HG03571 (cell line): ENCODE results near the gene CEP170B.
"Not testable (repeated sequence)": the region's sequence is repeated elsewhere in the genome, so short reads cannot be mapped to it uniquely, and the experiment has no call there.

ENCODE experiments used
- ATAC-seq: cut with Tn5 transposase; IDR thresholded peaks from one replicate; pipeline ENCODE4 v1.9.1; 2021; ENCODE audit not compliant: unreplicated experiment

Gene CEP170B

DNA sequence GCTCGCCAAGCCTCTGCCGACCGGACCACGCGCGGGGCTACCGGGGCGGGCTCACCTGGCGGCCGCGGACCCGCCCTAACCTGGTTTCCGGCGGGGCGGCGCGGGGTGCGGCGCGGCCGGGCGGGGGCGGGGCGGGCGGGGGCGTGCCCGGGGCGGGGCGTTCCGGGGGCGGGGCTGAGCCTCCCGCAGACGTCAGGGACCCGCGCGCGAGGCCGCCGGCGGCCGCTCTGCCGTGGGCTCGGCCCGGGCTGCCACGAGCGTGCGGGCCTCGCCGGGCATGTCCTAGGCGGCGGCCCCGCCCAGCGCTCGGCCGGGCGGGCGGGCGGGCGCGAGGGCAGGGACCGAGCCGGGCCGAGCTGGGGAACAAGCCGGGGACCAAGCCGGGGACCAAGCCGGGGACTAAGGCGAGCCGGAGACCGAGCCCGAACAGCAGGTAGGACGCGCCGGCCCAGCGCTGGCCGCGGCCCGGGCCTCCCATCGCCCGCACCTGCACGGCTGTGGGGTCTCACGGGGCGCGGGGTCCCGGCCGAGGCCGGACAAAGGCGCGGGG lies at the start of gene CEP170B:
CEP170B (plus strand) TSS at position 188 of the 550 bp plus-strand sequence. CDS start 3,183 bp downstream, outside the sequence.
- no peak for ATAC-seq

DNA sequence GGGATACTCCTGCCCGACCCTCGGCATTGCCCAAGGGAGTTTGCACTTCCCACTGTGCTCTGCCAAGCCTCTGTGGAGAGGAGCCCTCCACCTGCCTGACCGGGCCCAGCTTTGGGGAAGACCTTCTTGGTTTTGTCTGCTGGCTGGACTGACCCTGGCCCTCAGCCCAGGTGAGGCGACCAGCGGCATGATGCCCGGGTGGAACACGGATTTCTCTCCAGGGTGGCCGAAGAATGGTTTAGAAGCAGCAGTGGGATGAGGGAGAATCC lies 48.5 kb upstream of the CEP170B start:
- no peak for ATAC-seq

DNA sequence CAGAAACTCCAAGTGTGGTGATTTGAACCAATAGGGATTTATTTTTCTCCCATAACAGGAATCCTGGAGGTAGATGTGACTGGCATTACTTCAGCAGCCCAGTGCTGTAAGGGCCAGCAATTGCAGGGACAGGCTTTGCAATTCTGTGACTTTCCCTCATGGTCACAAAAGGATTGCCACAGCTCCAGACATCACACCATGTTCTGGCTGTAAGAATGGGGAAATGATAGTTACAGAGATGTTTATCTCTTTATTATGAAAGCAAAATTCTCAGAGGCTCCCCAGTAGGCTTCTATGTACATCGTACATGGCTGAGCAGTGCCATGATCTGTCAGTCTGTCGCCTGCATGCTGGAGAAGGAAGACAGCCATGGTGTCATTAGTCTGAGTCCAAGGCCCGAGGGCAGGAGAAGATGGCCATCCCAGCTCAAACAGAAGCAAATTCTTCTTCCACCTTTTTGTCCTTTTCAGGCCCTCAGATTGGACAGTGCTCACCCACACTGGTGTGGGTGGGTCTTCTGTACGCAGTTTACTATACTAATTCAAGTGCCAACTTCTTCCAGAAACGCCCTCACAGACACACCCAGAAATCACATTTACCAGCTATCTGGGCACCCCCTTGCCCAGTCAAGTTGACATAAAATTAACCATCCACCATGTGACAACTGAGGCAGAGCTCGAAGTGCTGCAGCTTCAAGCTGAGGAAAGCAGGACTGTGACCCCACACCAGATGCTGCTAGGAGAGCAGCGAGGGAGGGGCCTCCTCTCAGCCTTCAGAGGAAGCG lies 46.9 kb upstream of the CEP170B start:
- ATAC-seq: no peak

DNA sequence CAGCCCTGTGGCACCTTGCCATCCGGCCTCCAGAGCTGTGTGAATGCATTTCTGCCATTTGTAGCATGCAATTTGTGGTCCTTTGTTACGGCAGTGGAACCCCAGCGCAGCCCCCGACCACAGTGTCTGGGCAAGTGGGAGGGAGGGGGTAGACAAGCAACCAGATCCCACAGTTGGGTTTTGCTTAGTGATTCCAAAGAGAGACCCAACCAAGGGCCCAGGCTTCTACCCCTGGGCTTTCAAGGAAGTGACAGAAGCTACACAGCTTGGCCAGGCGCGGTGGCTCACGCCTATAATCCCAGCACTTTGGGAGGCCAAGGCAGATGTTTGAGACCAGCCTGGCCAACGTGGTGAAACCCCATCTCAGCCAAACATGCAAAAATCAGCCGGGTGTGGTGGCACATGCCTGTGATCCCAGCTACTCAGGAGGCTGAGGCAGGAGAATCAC lies 46.3 kb upstream of the CEP170B start:
- no peak for ATAC-seq

DNA sequence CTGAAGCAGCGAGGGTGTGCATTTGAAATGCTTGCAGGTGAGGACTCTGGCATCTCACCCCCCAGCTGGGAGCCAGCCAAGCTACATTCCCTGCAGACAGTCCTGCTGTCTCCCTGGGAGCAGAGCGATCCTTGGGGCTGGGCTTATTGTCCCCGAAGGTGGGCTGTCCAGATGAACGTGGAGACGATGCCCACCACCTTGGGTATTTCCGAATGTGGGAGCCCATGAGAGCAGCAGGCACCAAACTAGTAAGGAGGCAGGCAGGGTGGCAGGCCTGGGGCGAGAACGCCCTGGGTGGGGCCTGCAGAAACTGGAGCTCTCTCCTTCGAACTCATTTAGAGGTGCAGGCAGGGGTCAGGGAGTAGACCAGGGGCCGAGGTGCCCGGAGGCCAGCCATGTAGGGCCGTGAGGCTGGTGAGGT lies 45.7 kb upstream of the CEP170B start:
- no peak for ATAC-seq

DNA sequence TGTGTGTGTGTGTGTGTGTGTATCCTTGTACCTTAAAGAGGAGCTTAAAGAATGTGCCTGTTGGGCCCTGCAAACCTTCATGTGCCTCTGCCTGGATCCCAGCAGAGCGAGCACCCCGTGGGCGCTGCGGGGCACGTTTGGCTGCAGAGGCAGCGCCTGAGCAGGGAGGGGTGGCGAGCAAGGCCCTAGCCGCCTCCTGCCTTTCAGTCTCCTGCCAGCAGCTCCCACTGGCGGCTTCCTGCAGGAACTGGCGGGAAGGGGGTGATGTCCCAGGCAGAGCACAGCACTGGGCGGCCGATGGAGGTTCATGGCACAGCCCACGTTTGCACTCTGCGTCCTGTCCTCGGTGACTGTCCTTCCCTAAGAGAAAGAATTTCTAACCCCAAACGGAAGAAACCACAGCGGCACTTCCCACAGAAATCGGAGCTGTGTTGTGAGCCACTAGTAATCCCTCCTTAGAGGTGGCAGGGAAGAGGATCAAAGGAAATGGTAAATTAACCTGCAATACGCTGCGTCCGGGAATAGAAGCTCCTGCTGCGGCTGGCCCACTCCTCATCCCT lies 44.3 kb upstream of the CEP170B start:
- no peak for ATAC-seq

DNA sequence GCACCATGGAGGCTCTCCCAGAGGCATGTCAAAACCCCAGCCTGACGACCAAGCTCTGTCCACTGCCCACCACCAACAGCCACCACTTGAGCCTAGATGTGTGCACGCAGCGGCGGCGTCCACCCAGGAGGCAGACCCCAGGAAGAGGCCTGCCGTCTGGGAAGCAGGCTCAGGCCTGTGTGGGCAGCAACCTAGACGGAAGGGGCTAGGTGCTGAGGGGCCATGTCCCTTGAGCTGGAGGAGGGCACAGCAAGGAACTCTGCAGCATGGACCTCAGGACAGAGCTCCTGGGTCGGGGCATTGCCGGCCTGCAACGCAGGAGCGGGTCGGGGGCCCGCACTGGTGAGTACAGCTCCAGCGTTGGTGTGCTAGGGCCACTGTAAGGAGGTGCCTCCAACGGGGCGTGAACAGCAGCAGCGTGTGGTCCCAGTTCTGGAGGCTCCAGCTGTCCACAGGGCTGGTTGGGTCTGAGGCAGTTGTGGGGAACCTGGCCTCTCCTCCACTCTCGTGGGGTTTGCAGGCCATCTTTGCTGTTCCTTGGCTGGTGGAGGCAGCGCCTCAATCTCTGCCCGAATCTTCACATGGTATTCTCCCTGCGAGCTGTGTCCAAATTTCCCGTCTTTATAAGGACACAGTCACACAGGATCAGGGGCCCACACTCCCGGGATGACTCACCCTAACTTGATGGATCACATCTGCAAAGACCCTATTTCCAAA lies 43.7 kb upstream of the CEP170B start:
- ATAC-seq: no peak

DNA sequence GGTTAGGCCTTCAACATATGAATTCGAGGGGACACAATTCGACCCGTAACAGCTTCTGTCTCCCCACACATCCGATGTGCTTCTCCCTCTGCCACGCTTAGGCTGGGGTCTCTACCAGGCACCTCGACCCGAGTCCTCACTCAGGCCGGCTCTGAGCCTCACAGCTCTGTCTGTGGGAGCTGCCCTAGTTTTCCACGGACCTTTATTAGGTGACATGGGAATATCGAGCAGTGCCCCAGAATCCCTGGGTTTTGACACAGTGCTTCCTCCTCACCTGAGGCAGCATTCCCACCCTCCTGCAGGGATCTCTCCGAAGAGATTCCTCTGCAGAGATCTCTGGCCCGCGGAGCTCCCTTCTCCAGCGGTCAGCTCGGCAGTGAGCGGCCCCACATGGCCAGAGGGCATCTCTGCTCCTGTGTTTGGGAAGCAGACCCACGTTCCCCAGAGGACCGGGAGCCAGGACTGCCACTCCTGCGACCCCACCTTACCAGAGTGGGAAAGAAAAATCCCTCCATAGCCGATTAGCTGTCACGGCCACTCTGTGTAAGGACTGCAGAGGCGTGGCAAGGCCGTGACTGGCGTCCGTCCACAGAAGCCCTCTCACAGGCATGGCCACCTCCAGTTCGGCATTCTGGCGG lies 43.0 kb upstream of the CEP170B start:
- ATAC-seq: no peak

DNA sequence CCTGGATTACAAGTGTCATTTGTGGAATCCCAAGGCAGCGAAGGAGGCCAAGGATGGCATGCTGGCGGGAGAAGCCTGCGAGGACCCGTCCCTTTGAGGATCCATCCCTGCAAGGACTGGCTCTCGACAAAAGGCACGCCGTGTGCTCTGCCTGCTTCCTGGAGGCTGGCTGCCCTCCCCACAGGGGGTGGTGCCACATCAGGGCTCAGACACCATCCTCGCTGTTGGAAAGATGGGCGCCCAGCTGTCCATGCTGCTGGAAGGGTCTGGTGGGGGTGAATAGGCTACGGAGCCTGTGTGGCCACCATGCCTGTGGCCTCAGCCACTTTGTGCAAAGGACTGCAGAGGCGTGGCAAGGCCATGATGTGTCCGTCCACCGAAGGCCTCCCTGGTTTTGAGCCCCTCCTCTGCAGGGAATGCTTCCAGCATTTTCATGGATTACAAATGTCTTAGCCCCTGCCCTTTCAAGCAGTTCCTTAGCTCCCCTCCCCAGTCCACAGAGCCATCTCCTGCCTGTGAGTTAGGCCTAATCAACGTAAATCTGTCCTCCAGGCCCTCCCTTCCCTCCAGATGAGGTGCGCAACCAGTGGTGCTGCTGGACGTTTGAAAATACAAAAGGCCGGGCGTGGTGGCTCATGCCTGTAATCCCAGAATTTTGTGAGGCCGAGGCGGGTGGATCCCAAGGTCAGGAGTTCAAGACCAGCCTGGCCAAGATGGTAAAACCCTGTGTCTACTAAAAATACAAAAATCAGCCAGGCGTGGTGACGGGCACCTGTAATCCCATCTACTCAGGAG lies 42.0 kb upstream of the CEP170B start:
- no peak for ATAC-seq

DNA sequence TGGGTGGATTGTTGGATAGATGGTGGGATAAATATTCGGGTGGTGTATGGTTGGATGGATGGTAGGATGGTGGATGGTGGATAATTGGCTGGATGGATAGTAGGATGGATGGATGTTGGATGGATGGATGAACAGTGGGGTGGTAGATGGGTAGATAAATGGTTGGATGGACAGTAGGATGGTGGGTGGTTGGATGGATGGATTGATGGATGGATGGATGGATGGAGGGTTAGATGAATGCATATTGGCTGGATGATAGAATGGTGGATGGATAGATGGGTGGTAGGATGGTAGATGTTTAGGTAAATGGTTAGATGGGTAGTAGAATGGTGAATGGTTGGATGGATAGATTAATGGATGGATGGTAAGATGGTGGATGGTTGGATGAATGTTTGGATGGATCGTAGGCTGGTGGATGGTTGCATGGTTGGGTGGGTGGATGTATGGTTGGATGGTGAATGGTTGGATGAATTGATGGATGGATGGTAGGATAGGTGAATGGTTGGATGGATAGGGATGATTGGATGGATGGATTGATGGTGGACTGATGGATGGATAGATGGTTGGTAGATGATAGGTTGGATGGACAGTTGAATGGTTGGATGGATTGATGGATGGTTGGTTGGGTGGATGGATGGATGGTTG lies 40.6 kb upstream of the CEP170B start:
- no peak for ATAC-seq

DNA sequence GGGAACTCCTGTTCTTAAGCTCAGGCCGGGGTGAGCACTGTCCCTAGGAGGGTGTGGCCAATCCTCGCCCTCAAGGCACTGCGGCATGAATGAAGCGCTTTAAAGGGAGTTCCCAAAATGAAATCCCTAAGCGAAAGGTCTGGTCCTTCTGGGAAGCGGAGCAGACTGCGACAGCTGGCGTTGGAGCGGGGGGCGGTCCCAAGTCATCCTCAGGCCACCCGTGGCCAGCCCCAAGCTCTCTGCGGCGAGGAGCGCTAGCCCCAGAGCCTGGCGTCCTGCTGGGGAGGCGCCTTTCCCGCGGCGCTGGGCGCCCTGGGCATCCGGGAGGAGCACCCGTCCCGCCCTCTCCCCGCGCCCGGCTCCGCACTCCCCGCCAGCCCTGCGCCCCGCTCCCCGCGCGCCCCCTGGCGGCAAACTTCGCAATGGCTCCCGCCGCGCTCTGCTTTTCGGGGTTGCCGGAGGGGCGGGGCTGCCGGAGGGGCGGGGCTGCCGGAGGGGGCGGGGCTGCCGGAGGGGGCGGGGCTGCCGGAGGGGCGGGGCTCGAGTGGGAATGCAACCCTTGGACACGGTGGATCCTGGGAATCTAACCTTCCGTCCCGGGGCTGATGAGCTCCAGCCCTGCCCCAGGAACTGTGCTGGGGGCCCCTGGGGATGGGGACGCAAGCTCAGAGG lies 38.7 kb upstream of the CEP170B start:
- ATAC-seq: peak; percentile 77

DNA sequence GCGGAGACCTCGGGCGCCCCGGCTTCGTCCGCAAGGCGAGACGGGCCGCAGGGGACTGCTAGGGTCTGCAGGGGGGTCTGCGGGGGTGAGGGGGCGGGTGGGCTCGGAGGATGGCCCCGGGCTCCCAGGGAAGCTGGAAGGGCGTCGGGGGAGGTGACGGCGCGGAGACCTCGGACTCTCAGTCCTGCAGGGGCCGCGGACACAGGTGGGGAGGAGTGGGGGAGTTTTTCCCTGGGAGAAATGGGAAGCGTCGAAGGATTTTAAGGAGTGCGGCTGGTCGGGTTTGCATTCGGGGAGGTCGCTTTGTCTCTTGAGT lies 38.2 kb upstream of the CEP170B start:
- ATAC-seq: no peak

DNA sequence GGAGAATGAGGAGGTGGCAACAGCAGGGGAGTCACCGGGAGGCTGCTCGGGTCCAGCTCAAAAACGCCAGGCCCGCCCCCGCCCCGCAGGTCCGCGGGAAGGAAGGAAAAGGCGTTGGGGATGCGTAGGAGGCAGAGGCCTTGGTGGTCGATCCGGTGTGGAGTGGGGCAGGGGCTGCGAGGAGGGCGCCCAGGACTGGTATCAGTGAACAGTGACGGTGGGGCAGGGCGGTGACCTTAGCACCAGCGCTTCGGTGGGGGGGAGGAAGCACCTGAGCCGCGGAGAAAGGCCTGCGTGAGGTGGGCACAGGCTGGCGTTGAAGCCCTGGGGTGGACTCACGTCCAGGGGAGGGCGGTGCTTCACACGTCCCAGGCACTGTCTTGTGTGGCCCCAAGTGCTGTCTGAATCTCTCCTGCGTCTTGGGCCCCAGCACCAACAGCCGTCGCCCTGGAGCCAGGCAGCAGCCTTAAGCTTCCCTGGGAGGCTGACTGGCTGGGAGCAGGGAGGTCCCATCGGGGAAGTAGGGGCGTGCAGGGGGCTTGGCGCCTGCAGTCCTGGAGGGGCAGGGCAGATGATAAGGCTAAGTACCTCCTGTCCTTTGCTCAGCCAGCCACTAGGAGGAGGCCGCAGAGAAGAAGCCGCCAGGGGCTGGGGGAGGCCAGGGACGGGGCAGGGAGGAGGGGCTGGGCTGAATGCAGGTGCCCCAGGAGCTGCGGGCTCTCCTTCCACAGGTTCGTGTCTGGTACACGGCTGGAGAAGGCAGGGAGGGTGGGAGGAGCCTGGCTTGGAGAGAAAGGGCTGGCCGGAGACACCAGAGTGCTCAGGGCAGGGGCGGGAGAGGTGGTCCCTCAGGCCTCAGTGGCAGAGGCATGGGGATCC lies 37.7 kb upstream of the CEP170B start:
- ATAC-seq: no peak

DNA sequence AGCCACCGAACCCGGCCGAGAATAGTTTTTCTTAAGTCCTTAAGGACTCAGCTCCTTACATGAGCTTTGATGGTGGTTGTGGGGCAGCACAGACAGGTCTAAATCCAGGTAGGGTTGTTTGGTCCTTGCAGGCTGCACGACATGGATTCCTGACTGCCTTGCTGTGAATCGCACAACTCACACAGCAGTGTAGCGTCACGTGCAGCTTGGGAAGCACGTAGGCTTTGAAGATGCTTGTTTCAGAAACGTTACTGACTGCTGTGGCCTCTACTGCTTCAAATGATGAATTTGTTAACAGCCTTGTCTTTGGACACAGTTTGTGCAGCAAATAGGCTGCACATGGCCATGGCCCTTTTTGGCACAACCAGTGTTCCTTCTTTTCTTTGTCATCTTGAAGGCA lies 34.3 kb upstream of the CEP170B start:
- ATAC-seq: no peak

DNA sequence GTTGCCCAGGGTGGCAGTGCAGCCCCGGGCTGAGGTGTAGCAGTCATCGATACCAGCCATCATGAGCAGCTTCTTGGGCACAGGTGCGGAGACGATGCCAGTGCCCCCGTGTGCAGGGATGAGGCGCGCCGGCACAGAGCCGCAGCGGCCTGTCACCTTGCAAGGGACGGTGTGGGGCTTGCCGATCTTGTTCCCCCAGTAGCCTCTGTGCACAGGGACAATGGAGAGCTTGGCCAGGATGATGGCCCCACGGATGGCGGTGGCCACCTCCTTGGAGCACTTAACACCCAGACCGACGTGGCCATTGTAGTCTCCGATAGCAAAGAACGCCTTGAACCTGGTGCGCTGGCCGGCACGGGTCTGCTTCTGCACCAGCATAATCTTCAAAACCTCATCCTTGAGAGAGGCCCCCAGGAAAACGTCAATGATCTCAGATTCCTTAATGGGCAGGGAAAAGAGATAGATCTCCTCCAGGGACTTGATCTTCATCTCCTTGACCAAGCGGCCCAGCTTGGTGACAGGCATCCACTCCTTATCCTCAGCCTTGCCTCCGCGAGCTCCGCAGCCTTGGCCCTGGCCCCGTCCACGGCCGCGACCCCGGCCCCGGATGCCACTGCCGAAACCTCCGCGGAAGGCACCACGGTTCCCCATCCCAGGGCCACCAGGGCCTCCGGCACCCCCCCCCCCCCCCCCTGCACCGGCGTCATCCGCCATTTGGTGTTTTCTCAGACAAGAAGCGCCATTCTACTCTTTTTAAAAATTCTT lies 28.7 kb upstream of the CEP170B start:
- ATAC-seq: not testable (repeated sequence)

DNA sequence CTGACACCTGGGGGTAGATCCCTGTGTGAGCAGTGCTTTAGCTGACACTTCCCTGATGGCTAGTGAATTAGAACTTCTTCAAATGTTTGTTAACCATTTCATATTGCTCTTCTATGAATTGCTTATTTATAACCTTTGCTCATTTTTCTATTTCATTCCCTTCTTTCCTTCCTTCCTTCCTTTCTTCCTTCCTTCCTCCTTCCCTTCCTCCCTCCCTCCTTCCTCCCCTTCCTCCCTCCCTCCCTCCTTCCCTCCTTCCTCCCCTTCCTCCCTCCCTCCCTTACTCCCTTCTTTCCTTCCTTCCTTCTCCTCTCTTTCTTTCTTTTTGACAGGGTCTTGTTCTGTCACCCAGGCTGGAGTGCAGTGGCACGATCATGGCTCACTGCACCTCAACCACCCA lies 23.3 kb upstream of the CEP170B start:
- no peak for ATAC-seq

DNA sequence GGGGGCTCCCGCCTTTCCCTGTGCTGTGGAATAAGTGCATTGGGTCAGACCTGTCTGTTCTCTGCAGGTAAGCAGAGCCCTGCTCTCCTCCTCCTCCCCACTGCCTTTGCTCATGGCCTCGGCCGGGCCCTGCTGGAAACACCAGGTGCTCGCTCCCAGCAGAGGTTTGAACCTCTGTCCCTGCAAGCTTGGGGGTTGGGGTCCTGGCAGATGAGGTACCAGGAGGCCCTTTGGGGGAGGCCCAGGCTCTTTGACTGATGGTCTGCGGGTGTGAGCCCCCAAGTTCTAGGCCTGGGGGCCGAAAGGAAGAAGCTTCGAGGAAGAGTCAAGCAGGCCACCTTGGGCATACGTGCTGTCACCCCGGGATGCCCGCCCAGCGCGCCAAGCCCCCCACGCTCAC lies 22.1 kb upstream of the CEP170B start:
- no peak for ATAC-seq
